HCT116 (cell line): ENCODE results near the gene CASTOR1. TPM values are rescaled to one million over a fixed set of nuclear protein-coding genes. Genes with fewer than 3 reads are reported as not detected.

Source experiments
- ATAC-seq: fragments of 200-7000 bp; cut with Tn5 transposase; 2 replicates; pipeline ENCODE4 v1.9.1; 2020; ENCODE audit warnings: mild to moderate bottlenecking, moderate library complexity
- BruUV-seq: library from RNA; stranded (reverse); fragments of 400-500 nt; replicated peaks from 2 replicates; lab custom pipeline; 2021; lab: Mats Ljungman, UMichigan
- CTCF ChIA-PET: fragments of 300-600 bp; sonication (Branson Sonifier 250); formaldehyde crosslinking; loops from one replicate; lab custom pipeline; 2021; ENCODE audit warnings: antibody characterized with exemption; lab: Charles Lee
- POLR2A ChIA-PET: fragments of 300-600, 350-600 bp; sonication (Branson Sonifier 250); formaldehyde crosslinking; loops from one replicate; lab custom pipeline; 2021; ENCODE audit warnings: antibody characterized with exemption; lab: Charles Lee
- RAD21 ChIA-PET, 2 experiments: fragments of 300-600 bp; sonication (Branson Sonifier 250); formaldehyde crosslinking; loops; one replicate each; lab custom pipeline; 2023; ENCODE audit warnings: low total read pairs in 2 of 2; ENCODE audit not compliant: uncharacterized antibody in 2 of 2, unreplicated experiment in 2 of 2, low non-redundant PET in 1 of 2; lab: Charles Lee
- DNase-seq: peaks from one replicate; pipeline ENCODE4 v3.0.0-alpha.2; 2010; ENCODE audit warnings: low read depth, low spot score
- H2AFZ ChIP-seq: fragments of 200-600 bp; shearing (Covaris generic), sonication (generic); 2 replicates; pipeline ENCODE4 v1.6.1; 2017; ENCODE audit warnings: low read depth, mixed run types, mixed read lengths, antibody characterized with exemption, low read length; ENCODE audit not compliant: poor library complexity, severe bottlenecking
- H3K27ac ChIP-seq: 2 replicates; pipeline ENCODE4 v1.5.1; 2012; ENCODE audit warnings: low read depth, low read length
- H3K27me3 ChIP-seq: fragments of 200-600 bp; sonication (generic); 2 replicates; pipeline ENCODE4 v1.6.1; 2016; ENCODE audit warnings: mixed run types, low read length, mixed read lengths; ENCODE audit not compliant: insufficient read depth
- H3K36me3 ChIP-seq, 2 experiments: fragments of 200-500 bp in 1 of 2; fragments of 200-600 bp in 1 of 2; sonication (Bioruptor generic) in 1 of 2; sonication (generic) in 1 of 2; 2 replicates each; pipeline versions ENCODE4 v1.5.1 to v1.6.1; 2014 to 2016; ENCODE audit warnings: low read length in 2 of 2, inconsistent platforms in 1 of 2, mixed read lengths in 1 of 2, mixed run types in 1 of 2; ENCODE audit not compliant: insufficient read depth in 2 of 2, control insufficient read depth in 1 of 2
- H3K4me1 ChIP-seq, 2 experiments: fragments of 200-600 bp in 1 of 2; sonication (generic) in 1 of 2; 2 replicates each; pipeline versions ENCODE4 v1.5.1 to v1.6.1; 2012 to 2017; ENCODE audit warnings: low read length in 2 of 2, inconsistent platforms in 1 of 2, mild to moderate bottlenecking in 1 of 2, mixed read lengths in 1 of 2, mixed run types in 1 of 2, moderate library complexity in 1 of 2; ENCODE audit not compliant: insufficient read depth in 2 of 2, control insufficient read depth in 1 of 2
- H3K4me2 ChIP-seq: fragments of 200-600 bp; sonication (generic); 2 replicates; pipeline ENCODE4 v1.6.1; 2017; ENCODE audit warnings: mixed run types, low read length, mixed read lengths
- H3K4me3 ChIP-seq, 2 experiments: fragments of 200-600 bp in 1 of 2; sonication (generic) in 1 of 2; replicated peaks in 1 of 2; 2 replicates each; pipeline ENCODE4 v1.5.1; 2011 to 2016; ENCODE audit warnings: low read length in 2 of 2, control low read depth in 1 of 2, low read depth in 1 of 2, mild to moderate bottlenecking in 1 of 2, mixed read lengths in 1 of 2, mixed run types in 1 of 2
- H3K79me2 ChIP-seq: fragments of 200-600 bp; sonication (generic); 2 replicates; pipeline ENCODE4 v1.6.1; 2017; ENCODE audit warnings: mild to moderate bottlenecking, mixed run types, low read length, moderate library complexity, mixed read lengths; ENCODE audit not compliant: insufficient read depth
- H3K9ac ChIP-seq: fragments of 200-600 bp; sonication (generic); 2 replicates; pipeline ENCODE4 v1.6.1; 2016; ENCODE audit warnings: low read length, mixed read lengths
- H3K9me2 ChIP-seq: fragments of 200-600 bp; sonication (generic), shearing (Covaris generic); 2 replicates; pipeline ENCODE4 v1.6.1; 2017; ENCODE audit warnings: mixed run types, mild to moderate bottlenecking, moderate library complexity; ENCODE audit not compliant: insufficient read depth
- H3K9me3 ChIP-seq, 2 experiments: fragments of 200-500 bp in 1 of 2; fragments of 200-600 bp in 1 of 2; sonication (Bioruptor generic) in 1 of 2; sonication (generic) in 1 of 2; 2 replicates each; pipeline ENCODE4 v1.6.1; 2014 to 2017; ENCODE audit warnings: low read length in 2 of 2, mixed read lengths in 2 of 2, inconsistent platforms in 1 of 2, low read depth in 1 of 2, mild to moderate bottlenecking in 1 of 2, mixed run types in 1 of 2, moderate library complexity in 1 of 2; ENCODE audit not compliant: control insufficient read depth in 1 of 2, insufficient read depth in 1 of 2
- H4K20me1 ChIP-seq: fragments of 200-600 bp; sonication (generic), shearing (Covaris generic); 2 replicates; pipeline ENCODE4 v1.6.1; 2017; ENCODE audit warnings: mixed run types, mild to moderate bottlenecking, moderate library complexity; ENCODE audit not compliant: insufficient read depth
- ELF1 ChIP-seq: IDR thresholded peaks from 2 replicates; pipeline ENCODE4 v1.6.1; 2012; ENCODE audit warnings: low read depth, borderline replicate concordance
- EZH2phosphoT487 ChIP-seq: fragments of 200-600 bp; IDR thresholded peaks from 2 replicates; pipeline ENCODE4 v1.6.1; 2018; ENCODE audit warnings: antibody characterized with exemption, borderline replicate concordance
- FOSL1 ChIP-seq: IDR thresholded peaks from 2 replicates; pipeline ENCODE4 v1.6.1; 2012; ENCODE audit warnings: low read depth
- JUND ChIP-seq: IDR thresholded peaks from 2 replicates; pipeline ENCODE4 v1.6.1; 2012
- POLR2AphosphoS5 ChIP-seq: IDR thresholded peaks from 2 replicates; pipeline ENCODE4 v1.6.1; 2011; ENCODE audit warnings: mild to moderate bottlenecking, low read depth, low read length, moderate library complexity
- RAD21 ChIP-seq: IDR thresholded peaks from 2 replicates; pipeline ENCODE4 v1.6.1; 2012; ENCODE audit warnings: low read depth, mild to moderate bottlenecking
- REST ChIP-seq: IDR thresholded peaks from 2 replicates; pipeline ENCODE4 v1.6.1; 2012; ENCODE audit warnings: low read depth
- TCF7L2 ChIP-seq: IDR thresholded peaks from 2 replicates; pipeline ENCODE4 v1.7.0; 2011; ENCODE audit warnings: borderline replicate concordance, inconsistent platforms; ENCODE audit not compliant: insufficient read depth, insufficient read length; ENCODE audit errors: extremely low read depth
- ZBTB33 ChIP-seq: IDR thresholded peaks from 2 replicates; pipeline ENCODE4 v1.6.1; 2011; ENCODE audit warnings: mild to moderate bottlenecking, low read length, moderate library complexity; ENCODE audit not compliant: insufficient replicate concordance; ENCODE audit errors: extremely low read depth
- ZNF274 ChIP-seq: fragments of 200-500 bp; sonication (Bioruptor generic); IDR thresholded peaks from 2 replicates; pipeline ENCODE4 v1.6.1; 2014; ENCODE audit warnings: mild to moderate bottlenecking, low read depth, low read length, inconsistent platforms
- intact Hi-C: fragments of 100-400 bp; cut with micrococcal nuclease; formaldehyde crosslinking; loops from 2 replicates; pipeline ENCODE4 v1.10.0; 2022
- total RNA-seq: library from RNA; stranded (reverse); gene quantifications from one replicate; pipeline ENCODE4 v1.2.1, GENCODE V29; 2021; ENCODE audit not compliant: unreplicated experiment

CASTOR1 gene
- total RNA-seq, 1 experiment from 2014 or later = 6.5 TPM

- TF ChIP-seq REST = no peak
- TF ChIP-seq, all 23 proteins: peak for 0
Measured at GRCh38 chr22:30247561-30247960, 41.7 kb downstream of the CASTOR1 start (continued).

GRCh38 chr22:30246814-30247376 is 42.4 kb downstream of the CASTOR1 start:
- Histone ChIP-seq H3K79me2 (peaks cover 86% of the 10 kb centered on the region), H3K9ac (peak overlapping the region; percentile 84), H4K20me1 (no peaks in the 10 kb centered on the region), H3K9me2 (no peaks in the 10 kb centered on the region), H3K27me3 (no peaks in the 10 kb centered on the region), H2AFZ (no peak overlapping the region), H3K4me3 (peak overlapping the region; percentile 11 to 36; a peak in 3 of 4 replicates), H3K4me1 (peaks cover 52 to 100% of the 10 kb centered on the region in 2 experiments), H3K36me3 (peaks cover 4 to 30% of the 10 kb centered on the region in 2 experiments; a peak in 3 of 4 replicates), H3K9me3 (no peaks in the 10 kb centered on the region)
- ChIA-PET CTCF (no interaction called here), RAD21 (no interaction called here), POLR2A (interaction anchor here (0.6 to 0.7 kb wide), 3 partner anchors 43 to 493 kb away, joined by 3 to 9 read pairs (median 5); no protein-coding TSS in a partner anchor)
- intact Hi-C loops = no loop called here
- ATAC-seq = peak; percentile 13; the same call in 1 of the 2 replicates
- BruUV-seq = TSS peak; percentile 58
- no peak for DNase-seq
- TF ChIP-seq RAD21 (no peak), TCF7L2 (no peak), JUND (no peak), FOSL1 (no peak), POLR2AphosphoS5 (peak; percentile 50; the same call in 1 of the 2 replicates), ZNF274 (no peak), EZH2phosphoT487 (no peak), ELF1 (no peak), ZBTB33 (no peak)
- TF ChIP-seq, all 23 proteins: peak for 1
- Histone ChIP-seq H3K27ac (peak overlapping the region; percentile 85), H3K4me2 (peak overlapping the region; percentile 96)
